B cell (primary cell): ENCODE results near the gene LCORL. TPM values are rescaled to one million over a fixed set of nuclear protein-coding genes. Genes with fewer than 3 reads are reported as not detected.

Experiments
- ATAC-seq: fragments of 200-7000 bp; cut with Tn5 transposase; one replicate; pipeline ENCODE4 v1.10.0; 2021; ENCODE audit warnings: low read depth, mild to moderate bottlenecking, moderate number of reproducible peaks, moderate library complexity
- CTCF ChIA-PET: fragments of 350-600 bp; sonication (Branson Sonifier 250); formaldehyde crosslinking; loops from one replicate; lab custom pipeline; 2021; ENCODE audit warnings: antibody characterized with exemption, inconsistent platforms; lab: Charles Lee
- POLR2A ChIA-PET: fragments of 350-600 bp; sonication (Branson Sonifier 250); formaldehyde crosslinking; loops from one replicate; lab custom pipeline; 2021; ENCODE audit warnings: antibody characterized with exemption; lab: Charles Lee
- DNase-seq: peaks from one replicate; pipeline ENCODE4 v3.0.0; 2013
- H2AFZ ChIP-seq: 2 replicates; pipeline ENCODE4 v1.6.1; 2012; ENCODE audit warnings: mild to moderate bottlenecking, low read depth, low read length; ENCODE audit not compliant: insufficient read depth, poor library complexity, severe bottlenecking
- H3K27ac ChIP-seq, 2 donors: 1 replicate in 1 of 2; 2 replicates in 1 of 2; pipeline ENCODE4 v1.5.1; 2012 to 2013; ENCODE audit warnings: low read length in 2 of 2, mild to moderate bottlenecking in 2 of 2, moderate library complexity in 1 of 2
- H3K27me3 ChIP-seq, 4 experiments: fragments of 200-600 bp in 1 of 4; sonication (generic) in 1 of 4; replicated peaks in 1 of 4; 1 replicate in 2 of 4; 2 replicates in 2 of 4; pipeline versions ENCODE4 v1.6.1 to v1.7.0; 2013 to 2016; ENCODE audit warnings: low read length in 3 of 4, mild to moderate bottlenecking in 2 of 4, mixed read lengths in 1 of 4, moderate library complexity in 1 of 4; ENCODE audit not compliant: insufficient read depth in 4 of 4, control insufficient read depth in 3 of 4; ENCODE audit errors: control extremely low read depth in 1 of 4
- H3K36me3 ChIP-seq, 2 experiments: replicated peaks in 1 of 2; 1 replicate in 1 of 2; 2 replicates in 1 of 2; pipeline versions ENCODE4 v1.6.1 to v1.7.1; 2013; ENCODE audit warnings: low read length in 1 of 2; ENCODE audit not compliant: insufficient read depth in 2 of 2, control insufficient read depth in 1 of 2; ENCODE audit errors: control extremely low read depth in 1 of 2, extremely low read depth in 1 of 2
- H3K4me1 ChIP-seq, 2 donors: fragments of 200-600 bp in 1 of 2; sonication (generic) in 1 of 2; 1 replicate in 1 of 2; 2 replicates in 1 of 2; pipeline versions ENCODE4 v1.5.1 to v1.6.1; 2013 to 2017; ENCODE audit warnings: low read length in 2 of 2; ENCODE audit not compliant: control insufficient read depth in 2 of 2, insufficient read depth in 2 of 2
- H3K4me2 ChIP-seq: replicated peaks from 2 replicates; pipeline ENCODE3; 2012; ENCODE audit warnings: mild to moderate bottlenecking, low read depth, low read length; ENCODE audit not compliant: poor library complexity, severe bottlenecking
- H3K4me3 ChIP-seq, 5 experiments: fragments of 200-600 bp in 1 of 5; sonication (generic) in 1 of 5; 1 replicate in 3 of 5; 2 replicates in 2 of 5; pipeline versions ENCODE4 v1.5.1 to v1.7.0; 2011 to 2016; ENCODE audit warnings: low read length in 4 of 5, mild to moderate bottlenecking in 4 of 5, low read depth in 2 of 5, control low read depth in 1 of 5, moderate library complexity in 1 of 5; ENCODE audit not compliant: insufficient read depth in 1 of 5; ENCODE audit errors: control extremely low read depth in 1 of 5, extremely low read depth in 1 of 5
- H3K79me2 ChIP-seq: fragments of 200-600 bp; sonication (generic); one replicate; pipeline ENCODE4 v1.6.0; 2016; ENCODE audit warnings: low read length; ENCODE audit not compliant: control insufficient read depth, insufficient read depth
- H3K9ac ChIP-seq: fragments of 200-600 bp; sonication (generic); 2 replicates; pipeline ENCODE4 v1.6.1; 2017; ENCODE audit warnings: mild to moderate bottlenecking, low read length, moderate library complexity
- H3K9me3 ChIP-seq, 3 donors: one replicate each; pipeline versions ENCODE4 v1.6.1 to v1.7.1; 2013; ENCODE audit warnings: low read length in 2 of 3; ENCODE audit not compliant: control insufficient read depth in 2 of 3, insufficient read depth in 1 of 3; ENCODE audit errors: control extremely low read depth in 1 of 3
- H4K20me1 ChIP-seq: 2 replicates; pipeline ENCODE4 v1.6.0; 2012; ENCODE audit warnings: mild to moderate bottlenecking, low read length; ENCODE audit not compliant: insufficient read depth, control insufficient read depth, poor library complexity, severe bottlenecking
- H3K27ac Mint-ChIP-seq: one replicate; pipeline ENCODE4 v1.8.0; 2021; ENCODE audit warnings: mixed read lengths
- H3K27me3 Mint-ChIP-seq: one replicate; pipeline ENCODE4 v1.8.0; 2021; ENCODE audit warnings: mixed read lengths
- H3K4me1 Mint-ChIP-seq: one replicate; pipeline ENCODE4 v1.8.0; 2021; ENCODE audit warnings: mixed read lengths
- H3K4me3 Mint-ChIP-seq: one replicate; pipeline ENCODE4 v1.8.0; 2021; ENCODE audit warnings: mixed read lengths
- H3K9me3 Mint-ChIP-seq: one replicate; pipeline ENCODE4 v1.8.0; 2022; ENCODE audit warnings: mixed read lengths; ENCODE audit not compliant: insufficient read depth
- CTCF ChIP-seq: fragments of 200-600 bp; IDR thresholded peaks from one replicate; pipeline ENCODE4 v1.8.0; 2022; ENCODE audit warnings: antibody characterized with exemption, mild to moderate bottlenecking
- EZH2 ChIP-seq: IDR thresholded peaks from 2 replicates; pipeline ENCODE4 v1.6.1; 2012; ENCODE audit warnings: borderline replicate concordance, low read depth, mild to moderate bottlenecking, moderate library complexity, low read length; ENCODE audit not compliant: insufficient read depth, poor library complexity, severe bottlenecking
- WGBS: methylation state at CpG from one replicate; pipeline ENCODE4 v1.1.5; 2013; ENCODE audit warnings: missing lambda C conversion rate; ENCODE audit not compliant: insufficient coverage; 5-methylcytosine and 5-hydroxymethylcytosine counted together
- intact Hi-C: fragments of 100-400 bp; cut with micrococcal nuclease; formaldehyde crosslinking; loops from one replicate; pipeline ENCODE4 v1.10.0; 2022
- polyA plus RNA-seq: library from polyadenylated mRNA; depleted of rRNA; stranded (reverse); fragments of >200 nt; gene quantifications from 2 replicates; pipeline ENCODE4 v1.2.3, GENCODE V29; 2012
- total RNA-seq, 2 donors: library from RNA; stranded (reverse); fragments of 120-200 nt in 1 of 2; gene quantifications; 1 replicate in 1 of 2; 2 replicates in 1 of 2; pipeline versions ENCODE4 v1.2.3 to v1.2.4, GENCODE V29; 2013 to 2022

Gene LCORL
- total and polyA plus RNA-seq, 2 donors (not counting 1 experiment from before 2014, with no cell fraction given): 1.2 to 31.3 TPM

GRCh38 chr4:17805580-17806155, 215.9 kb downstream of the LCORL start:
- H3K4me3 Mint-ChIP-seq: no peak overlapping the region
- no peaks in the 10 kb centered on the region for H3K27me3 Mint-ChIP-seq
- no peak overlapping the region for H3K27ac Mint-ChIP-seq
- intact Hi-C loops: no loop called here
- ATAC-seq: no peak
- Histone ChIP-seq H3K36me3 (peaks cover 5 to 26% of the 10 kb centered on the region in 2 experiments), H3K27ac (peak overlapping the region in 1 of 2 donors; percentile 24), H3K79me2 (peaks cover 84% of the 10 kb centered on the region), H3K9ac (no peak overlapping the region), H4K20me1 (peaks cover 28% of the 10 kb centered on the region), H3K4me2 (no peak overlapping the region), H3K27me3 (no peaks in the 10 kb centered on the region), H3K4me3 (no peak overlapping the region), H3K9me3 (no peaks in the 10 kb centered on the region), H2AFZ (no peak overlapping the region), H3K4me1 (peaks cover 27 to 28% of the 10 kb centered on the region in 2 donors)
- no peaks in the 10 kb centered on the region for H3K9me3 Mint-ChIP-seq
- H3K4me1 Mint-ChIP-seq: peaks cover 46% of the 10 kb centered on the region
- ChIA-PET CTCF (interaction anchor here (1.7 to 2.3 kb wide), 2 partner anchors 11 to 257 kb away, joined by 5 to 16 read pairs; no protein-coding TSS in a partner anchor), POLR2A (no interaction called here)
- no peak for TF ChIP-seq CTCF
- no peak for TF ChIP-seq EZH2
- WGBS: no CpG with 5 or more reads among the region's 3 CpGs
- DNase-seq: no peak

DNA sequence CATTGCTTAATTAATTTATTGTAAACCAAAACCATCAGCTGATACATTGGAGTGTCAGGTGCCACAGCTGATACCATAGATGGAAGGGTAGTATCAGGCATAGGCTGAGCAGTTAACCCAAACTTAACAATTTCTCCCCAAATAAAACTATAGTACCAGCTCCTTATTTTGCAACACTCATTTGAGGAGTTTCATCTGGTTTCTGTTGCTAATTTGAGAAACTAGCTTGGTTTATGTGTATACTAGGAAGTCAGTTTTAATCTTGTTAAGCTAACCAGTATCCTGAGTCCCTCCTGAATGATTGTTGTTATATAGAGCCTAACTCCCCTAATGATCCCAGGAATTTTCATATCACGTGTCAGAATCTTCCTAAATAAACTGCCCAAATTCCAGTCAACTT, 223.7 kb downstream of the LCORL start:
- H4K20me1 ChIP-seq: no peaks in the 10 kb centered on the region
- 100% methylated on average over 1 of the region's 1 CpG for WGBS
- intact Hi-C loops: no loop called here
- Mint-ChIP-seq H3K4me3 (no peak overlapping the region), H3K27ac (no peak overlapping the region), H3K9me3 (no peaks in the 10 kb centered on the region), H3K27me3 (no peaks in the 10 kb centered on the region), H3K4me1 (peaks cover 2% of the 10 kb centered on the region)
- no peak overlapping the region for H3K27ac ChIP-seq
- TF ChIP-seq CTCF (no peak), EZH2 (no peak)
- DNase-seq (no peak), ATAC-seq (no peak)
- peaks cover 5 to 7% of the 10 kb centered on the region in 2 experiments for H3K36me3 ChIP-seq
- CTCF ChIA-PET: interaction anchor here (2.7 kb wide), 1 partner anchor 11 kb away, joined by 11 read pairs; the partner anchor contains the start of genes DCAF16 and NCAPG
- no peak overlapping the region for H2AFZ ChIP-seq
- H3K79me2 ChIP-seq: peaks cover 9% of the 10 kb centered on the region
- H3K4me1 ChIP-seq: no peaks in the 10 kb centered on the region
- POLR2A ChIA-PET: no interaction called here
- H3K4me2 ChIP-seq: no peak overlapping the region
- no peaks in the 10 kb centered on the region for H3K27me3 ChIP-seq
- no peak overlapping the region for H3K9ac ChIP-seq
- no peaks in the 10 kb centered on the region for H3K9me3 ChIP-seq
- no peak overlapping the region for H3K4me3 ChIP-seq
